Activated naive CD8-positive, alpha-beta T cell treated with anti-CD3 and anti-CD28 coated beads, Interleukin-2, amount 50 U/mL, for 16 hours (primary cell): ENCODE results near the gene C18orf32.
"Not testable (repeated sequence)": the region's sequence is repeated elsewhere in the genome, so short reads cannot be mapped to it uniquely, and the experiment has no call there.

Experiments used
- DNase-seq: peaks from one replicate; pipeline ENCODE4 v3.0.0-alpha.2; 2020; ENCODE audit warnings: low read depth, low spot score

The C18orf32 gene

DNA sequence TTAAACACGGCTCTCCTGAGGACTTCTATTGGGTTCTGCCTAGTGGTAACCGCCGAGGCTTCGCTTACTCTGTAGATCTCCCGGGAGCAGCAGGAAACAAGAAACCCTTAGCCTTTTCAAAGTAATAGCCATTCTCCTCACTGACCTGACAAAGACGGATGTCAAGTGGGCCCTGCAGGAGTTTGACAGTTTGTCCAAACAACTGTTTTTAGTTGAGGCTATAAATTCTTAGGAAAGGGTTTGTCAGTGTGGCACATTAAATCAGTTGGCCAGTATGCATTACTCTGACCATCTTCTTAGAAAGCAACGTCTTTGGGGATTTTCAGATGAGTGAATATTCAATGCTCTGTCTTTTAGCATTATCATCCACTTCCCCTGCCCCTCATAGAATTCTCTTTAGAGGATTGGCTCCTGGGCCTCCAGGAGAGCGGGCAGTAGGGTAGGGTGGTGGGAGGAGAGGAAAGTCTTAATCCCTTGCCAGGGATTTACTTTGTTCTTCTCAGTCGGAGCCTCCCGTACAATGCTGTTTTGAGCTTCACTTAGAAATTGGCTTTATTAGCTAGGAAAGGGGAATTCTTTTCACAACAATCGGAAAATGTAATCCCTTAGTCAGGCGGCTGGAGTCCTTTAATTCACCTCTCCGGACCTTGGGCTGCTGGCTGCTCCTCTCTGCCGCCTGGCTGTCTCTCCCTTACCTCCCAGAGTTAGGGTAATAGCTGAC is 13.3 kb upstream of the C18orf32 start:
- DNase-seq = no peak

DNA sequence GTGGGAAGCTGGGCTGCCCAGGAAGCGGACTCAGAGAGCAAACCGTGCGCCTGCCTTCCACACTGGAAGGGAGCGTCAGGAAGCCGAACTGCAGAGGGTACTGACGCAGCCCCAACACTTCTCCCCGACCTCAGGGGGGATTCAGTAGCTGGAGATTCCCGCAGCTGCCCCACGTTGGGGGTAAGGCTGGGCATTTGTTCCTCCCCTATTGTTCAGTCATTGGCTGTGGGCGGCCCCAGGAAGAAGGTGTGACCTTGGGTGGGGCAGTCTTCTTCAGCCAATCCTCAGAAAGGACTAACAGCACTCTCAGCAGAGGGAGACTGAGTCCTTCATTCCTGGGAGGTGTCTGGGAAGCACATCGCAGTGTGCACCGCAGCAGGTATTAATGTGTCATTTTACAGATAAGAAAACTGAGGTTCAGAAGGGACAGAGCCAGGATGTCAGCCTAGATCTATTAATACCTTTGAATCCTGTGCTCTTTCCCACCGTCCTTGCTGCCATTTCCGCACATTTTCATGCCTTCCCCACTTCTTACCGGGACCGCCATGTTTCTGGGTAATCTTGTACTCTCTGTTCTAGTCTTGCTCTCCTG is 12.1 kb upstream of the C18orf32 start:
- no peak for DNase-seq

DNA sequence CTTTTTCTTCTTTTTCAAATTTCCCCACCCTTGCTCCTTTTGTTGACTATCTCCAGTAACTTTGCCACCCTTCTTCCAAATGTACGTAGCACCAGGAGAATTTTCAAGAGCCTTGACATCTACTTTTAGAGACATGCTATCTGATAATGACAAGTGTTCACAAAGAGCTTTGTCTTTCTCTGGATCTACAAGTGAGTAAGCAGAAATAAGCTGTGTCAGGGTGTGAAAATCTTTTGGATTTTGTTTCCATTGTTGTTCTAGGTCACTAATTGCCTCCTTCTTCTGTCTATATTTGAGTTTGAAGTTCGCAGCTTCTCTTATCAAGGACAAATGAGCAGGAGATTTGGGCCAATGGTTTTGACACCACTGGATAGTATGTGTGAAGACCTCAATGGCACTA is 8.4 kb upstream of the C18orf32 start:
- no peak for DNase-seq

DNA sequence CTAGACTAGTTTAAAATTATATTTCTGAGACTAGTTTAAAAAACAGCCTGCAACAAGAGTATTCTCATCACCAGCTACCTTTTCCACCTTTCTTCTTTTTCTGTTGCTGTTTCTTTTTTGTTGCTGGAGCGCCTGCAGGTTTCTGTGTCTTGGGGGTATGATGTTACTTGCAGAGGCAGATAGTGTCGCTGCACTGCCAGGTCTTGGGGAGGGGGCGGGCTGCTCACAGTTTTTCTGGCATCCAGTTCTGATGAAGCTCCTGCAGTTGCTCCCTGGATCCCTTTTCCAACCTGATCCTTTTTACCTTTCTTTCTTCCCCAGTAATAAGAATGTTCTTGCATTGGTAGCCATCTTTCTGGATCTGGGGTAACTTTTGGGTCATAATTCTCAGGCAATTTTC is 8.0 kb upstream of the C18orf32 start:
- no peak for DNase-seq

DNA sequence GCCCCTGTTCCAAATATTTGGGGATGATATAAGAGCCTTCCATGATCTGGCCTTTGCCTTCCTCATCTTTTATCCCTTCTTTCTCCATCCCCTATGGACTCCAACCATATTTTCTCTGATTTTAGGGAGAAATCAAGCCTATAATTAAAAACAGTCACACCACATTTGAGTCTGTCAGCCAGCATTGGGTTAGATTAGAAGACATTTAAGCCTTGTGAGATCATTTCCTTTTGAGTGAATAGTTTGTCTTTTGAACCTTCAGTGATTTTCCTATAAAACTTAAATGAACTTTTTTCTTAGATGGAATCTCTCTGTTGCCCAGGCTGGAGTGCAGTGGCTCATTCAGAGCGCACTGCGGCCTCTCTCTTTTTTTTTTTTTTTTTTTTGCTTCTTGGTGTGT is 7.6 kb upstream of the C18orf32 start:
- no peak for DNase-seq

DNA sequence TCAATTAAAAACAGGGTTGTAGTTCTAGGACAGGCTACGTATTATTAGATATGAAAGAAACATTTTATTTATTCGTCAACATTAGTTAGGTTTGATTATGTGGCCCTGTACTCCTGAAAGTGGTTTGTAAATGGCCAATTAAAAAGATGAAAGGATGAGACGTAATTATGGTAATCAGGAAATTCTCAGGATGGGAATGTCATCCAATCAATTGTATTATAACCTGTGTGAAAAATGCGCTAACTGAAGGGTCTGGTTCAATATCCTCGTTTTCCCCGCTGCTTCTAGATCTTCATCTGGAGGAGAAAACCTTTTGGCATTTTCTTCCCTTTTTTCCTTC is 5.6 kb upstream of the C18orf32 start:
- DNase-seq = no peak

DNA sequence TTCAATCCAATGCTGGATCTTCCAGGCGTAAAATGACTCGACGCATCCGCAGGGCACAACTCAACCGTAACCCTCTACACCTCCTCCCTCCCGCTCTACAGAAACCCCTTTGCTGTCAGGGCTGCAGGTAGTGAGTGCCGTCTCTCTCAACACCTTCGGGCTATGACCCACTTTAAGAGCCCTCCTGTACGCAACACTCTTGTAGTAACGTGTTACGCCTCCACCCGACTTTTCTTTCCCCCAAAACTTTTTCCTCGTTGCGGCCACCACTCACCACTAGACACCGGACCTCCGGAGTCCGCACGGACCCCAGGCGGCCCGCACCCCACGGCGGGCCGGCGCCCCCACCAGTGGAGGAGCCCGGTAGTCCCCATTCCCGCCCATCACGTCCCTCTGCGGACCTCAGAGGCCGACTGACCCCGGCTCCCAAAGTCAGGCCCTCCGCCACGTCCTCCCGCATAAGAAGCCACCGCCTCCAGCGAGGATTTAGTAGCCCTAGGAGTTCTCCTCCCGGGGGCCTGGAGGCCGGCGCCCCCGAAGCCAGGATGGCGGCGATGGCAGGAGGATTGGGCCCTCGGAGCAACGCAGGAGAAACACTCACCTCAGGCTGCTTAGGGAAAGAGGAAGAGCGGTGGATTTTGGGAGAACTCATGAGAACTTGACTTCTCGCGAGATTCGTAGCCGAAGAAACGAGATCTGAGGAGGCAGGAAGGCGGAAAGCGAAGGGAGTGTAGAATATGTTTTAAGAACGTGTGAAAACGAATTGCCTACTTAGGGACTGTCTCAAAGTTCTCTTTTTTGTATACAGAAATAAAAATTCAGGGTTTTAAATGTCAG is 5.0 kb upstream of the C18orf32 start, which contains the start of gene RPL17:
Gene RPL17 (minus strand): TSS at position 609 of the 837 bp plus-strand sequence.
- DNase-seq = peak; percentile 66

DNA sequence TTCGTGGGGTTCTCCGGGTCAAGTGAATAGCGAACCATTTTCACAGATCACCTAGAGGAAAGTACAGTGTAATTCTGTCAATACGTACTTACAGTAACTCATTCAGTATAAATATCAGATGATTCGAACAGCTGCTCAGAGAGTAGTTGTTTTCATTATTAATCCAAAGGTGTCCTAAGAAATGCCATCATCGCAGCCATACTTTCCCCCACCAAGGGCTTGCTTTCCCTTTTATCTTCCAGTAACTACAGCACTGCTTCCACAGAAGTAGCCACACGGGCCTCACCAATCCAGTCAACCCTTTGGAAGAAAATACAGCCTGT is 4.5 kb upstream of the C18orf32 start:
- DNase-seq = no peak

DNA sequence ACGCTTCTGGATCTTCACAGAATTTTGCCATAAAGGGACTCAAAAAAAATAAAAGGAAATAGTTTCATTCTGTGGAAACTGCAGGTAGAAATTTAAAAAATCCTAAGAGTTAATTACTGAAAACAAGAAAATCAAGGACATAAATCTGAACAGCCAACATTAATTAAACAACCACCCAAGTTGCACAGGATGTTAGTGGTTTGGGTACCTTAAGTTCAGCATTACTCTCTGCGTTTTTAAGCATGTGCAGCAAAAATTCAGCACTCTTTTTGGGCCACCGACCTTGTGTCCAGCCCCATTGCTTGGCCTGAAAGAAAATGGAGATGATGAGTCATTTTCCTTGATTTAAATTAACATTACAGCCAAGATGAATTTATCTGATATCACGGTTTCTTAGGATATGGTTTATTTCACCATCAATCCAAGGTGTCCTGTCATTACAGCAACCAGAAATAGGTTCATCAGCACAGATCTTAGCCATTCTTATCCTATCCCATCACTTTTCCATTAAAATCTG is 3.3 kb upstream of the C18orf32 start:
- DNase-seq = no peak

DNA sequence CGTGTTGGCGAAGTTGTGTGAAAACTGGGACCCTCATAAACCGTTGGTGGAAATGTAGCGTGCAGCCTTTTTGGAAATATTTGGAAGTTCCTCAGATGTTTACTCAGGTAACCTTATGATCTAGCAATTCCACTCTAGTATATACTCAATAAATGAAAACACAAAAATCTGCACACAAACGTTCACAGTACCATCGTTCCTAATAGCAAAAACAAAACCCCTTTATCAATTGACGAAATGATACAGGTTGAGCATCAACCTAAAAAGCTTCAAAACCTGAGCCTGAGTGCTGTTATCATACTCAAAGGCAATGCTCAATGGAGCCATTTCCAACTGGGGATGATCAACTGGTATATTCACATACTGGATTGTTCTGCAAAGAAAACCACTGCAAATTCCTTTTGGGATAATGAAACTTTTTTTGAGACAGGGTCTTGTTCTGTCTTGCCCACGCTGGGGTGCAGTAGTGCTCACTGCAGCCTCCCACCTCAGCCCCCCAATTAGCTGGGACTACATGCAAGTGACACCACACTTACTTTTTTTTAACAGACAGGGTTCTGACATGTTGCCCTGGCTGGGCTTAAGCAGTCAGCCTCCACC is 777 bp upstream of the C18orf32 start:
- DNase-seq = no peak

DNA sequence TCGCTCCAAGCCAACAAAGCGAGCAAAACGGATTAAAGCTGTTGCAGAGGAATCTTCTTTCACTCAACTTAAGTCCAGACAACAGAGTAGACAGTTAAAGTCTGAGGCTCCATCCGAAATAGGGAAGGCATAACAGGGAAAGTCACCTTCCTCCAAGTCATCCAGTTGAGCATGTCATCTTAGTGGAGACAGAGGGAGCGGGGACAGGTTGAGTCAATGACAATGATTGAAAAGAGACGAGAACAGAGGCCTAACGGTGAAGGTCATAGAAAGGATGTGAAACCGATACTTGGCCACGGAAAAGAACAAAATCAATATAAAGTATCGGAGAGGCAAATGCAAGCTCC is 455 bp downstream of the C18orf32 start:
- DNase-seq = no peak

DNA sequence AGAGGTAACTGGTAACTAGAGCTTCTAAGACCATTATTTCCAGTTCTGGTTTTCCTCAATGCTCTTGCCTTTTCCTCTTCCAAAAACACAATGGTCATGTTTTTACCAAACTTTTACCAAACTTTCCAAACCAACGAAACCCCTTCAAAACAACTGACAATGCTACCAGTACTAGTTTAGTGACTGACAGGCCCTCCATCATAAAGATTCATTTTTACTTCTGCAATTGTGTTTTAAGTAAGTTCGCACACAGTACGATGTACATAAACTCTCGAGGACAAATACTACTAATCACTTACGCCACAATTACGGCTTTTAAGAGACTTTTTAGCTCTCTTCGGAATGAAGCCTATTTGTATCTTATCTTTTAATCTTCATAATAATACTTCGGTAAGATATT is 900 bp downstream of the C18orf32 start:
- DNase-seq = no peak

DNA sequence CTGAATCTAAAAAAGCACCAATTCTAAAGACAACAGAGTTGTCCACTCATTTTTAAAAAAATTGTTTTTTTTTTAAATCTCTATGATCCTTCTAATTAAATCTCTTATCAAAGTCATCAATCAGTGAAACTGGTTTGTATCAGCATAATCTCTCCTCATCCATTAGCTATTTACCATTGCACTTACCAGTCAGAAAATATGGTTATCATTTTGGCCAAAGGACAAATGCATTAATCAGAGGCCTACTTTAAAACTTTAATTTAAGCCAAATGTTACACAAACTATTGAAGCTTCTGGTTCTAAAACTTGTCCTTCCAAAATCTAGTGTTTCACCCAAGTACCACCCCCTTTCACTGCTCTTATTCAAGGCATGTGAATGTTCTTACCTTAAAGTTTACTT is 3.8 kb downstream of the C18orf32 start:
- no peak for DNase-seq

DNA sequence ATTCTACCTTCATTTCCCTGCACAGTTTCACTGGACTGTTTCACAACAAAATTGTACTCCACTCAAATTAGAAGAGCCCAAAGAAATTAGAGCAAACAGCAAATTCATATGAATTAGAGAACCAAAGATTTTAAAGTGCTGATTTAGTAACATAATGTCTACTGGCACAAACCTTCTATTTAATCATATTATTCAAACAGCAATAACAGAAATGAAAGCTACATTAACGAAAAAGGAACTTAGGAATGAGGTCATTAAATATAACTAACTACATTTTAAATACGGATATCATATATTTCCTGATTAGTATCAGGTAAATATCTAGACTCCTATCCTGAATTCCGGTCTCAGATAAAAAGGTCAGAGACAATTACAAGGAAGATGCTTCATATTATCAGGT is 5.1 kb downstream of the C18orf32 start:
- no peak for DNase-seq

DNA sequence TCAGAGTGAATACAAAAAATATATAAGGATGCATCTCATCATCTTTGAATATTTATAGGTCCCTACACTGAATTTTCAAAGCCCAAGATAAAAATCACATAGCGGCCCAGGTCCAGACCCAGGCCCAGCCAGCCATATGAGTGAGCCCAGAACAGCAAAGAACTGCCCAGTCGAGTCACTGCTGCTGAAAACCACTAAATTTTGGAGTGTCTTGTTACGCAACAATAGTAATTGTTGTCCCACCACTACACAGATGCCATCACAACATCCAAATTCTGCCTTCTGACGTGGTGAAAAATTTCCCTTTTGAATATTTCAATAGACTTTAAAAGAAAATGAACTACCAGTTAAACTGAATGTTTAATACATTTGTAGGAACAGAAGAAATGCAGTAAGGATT is 5.7 kb downstream of the C18orf32 start:
- no peak for DNase-seq

DNA sequence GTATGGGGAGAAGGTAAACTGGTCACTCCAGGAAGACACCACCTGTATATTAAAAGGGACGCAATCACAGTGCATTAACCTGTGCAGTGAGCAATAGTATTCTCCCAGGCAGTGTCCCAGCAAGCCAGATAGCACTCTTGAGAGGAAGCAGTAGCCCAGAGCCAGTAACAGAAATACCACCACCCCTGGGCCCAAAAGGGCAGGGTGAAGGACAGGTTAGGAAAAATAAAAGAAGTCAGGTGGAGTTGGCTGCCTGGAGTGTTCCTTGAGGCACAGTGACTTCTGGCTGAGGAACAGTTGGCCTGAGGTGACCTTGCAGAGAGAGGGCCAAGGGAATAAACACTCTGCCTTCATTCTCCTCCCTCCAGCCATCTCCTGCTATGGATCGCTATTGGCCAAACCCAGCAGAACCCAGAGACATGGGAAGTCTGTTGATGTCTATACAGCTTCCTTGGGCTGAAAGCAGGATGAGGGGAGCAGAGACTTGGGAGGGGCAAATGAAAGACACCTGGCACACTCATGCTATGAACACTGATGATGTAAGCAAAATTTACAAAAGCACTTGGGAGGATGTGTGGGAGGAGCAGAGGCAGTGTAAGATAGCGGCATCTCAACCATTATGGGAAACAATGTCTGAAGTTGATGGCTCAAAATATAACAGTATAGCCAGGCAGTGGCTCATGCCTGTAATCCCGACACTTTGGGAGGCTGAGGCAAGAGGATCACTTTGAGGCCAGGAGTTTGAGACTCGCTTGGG is 7.5 kb downstream of the C18orf32 start:
- DNase-seq = no peak

DNA sequence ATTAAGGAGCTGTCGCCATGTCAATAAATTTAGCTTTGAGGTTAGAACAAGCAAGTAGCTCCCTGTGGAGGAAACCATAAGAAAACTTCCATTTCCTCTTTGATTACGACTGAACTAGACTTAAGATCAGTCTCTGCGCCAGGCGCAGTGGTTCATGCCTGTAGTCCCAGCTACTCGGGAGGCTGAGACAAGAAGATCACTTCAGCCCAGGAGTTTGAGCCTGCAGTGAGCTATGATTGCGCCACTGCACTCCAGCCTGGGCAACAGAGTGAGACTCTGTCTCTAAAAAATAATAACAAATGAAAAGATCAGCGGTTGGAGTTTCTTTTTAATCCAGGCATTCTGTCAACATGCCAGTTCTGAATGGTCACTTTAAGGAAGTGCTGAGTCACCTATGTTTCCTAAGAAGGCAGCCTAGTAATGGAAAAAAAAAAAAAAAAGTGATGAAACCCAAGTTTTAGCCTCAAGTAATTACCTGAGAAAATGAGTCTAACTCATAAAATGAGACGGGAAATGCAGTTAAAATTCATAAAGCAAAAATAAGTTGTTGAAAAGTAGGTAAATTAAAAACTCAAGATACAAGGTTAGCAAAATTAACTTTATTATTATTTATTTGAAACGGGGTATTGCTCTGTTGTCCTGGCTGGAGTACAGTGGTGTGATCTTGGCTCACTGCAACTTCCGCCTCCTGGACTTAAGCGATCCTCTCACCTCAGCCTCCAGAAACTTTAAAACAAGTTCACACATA is 10.2 kb downstream of the C18orf32 start:
- no peak for DNase-seq

DNA sequence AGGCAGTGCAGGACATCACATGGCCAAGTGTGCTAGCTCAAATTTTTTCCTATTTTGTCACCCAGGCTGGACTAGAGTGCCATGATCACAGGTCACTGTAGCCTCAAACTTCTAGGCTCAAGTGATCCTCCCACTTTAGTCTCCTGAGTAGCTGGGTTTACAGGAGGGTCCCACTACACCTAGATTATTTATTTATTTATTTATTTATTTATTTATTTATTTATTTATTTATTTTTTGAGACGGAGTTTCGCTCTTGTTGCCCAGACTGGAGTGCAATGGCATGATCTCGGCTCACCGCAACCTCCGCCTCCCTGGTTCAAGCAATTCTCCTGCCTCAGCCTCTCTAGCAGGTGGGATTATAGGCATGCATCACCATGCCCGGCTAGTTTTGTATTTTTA is 12.1 kb downstream of the C18orf32 start:
- not testable (repeated sequence) for DNase-seq

DNA sequence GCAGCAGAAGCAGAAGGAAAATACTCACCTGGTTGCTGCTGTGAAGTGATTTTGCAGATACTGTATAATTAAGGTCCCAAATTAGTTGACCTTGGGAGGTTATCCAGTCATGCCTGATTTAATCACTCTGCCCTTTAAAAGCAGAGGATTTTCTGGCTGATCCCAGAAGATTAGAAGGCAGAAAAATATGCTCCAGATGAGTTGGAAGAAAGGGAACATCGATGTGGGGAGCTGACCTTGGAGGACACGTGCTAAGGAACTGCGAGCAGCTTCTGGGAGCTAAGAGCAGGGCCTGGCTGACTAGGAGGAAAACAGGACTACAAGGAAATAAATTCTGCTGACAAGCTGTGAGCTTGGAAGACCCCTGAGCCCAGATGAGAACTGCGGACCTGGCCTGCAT is 13.3 kb downstream of the C18orf32 start:
- DNase-seq = no peak

DNA sequence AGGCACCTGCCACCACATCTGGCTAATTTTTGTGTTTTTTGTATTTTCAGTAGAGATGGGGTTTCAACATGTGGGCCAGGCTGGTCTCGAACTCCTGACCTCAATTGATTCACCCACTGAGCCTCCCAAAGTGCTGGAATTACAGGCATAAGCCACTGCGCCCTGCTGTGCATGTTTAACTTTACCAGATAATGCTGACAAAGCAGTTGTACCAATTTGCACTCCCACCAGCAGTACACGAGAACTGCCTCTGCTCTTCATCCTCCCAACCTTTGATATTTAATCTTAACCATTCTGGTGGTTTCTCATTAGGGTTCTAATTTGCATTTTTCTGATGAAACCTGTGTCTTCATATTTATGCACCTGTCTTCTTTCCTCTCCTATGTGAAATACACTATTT is 14.6 kb downstream of the C18orf32 start:
- no peak for DNase-seq

DNA sequence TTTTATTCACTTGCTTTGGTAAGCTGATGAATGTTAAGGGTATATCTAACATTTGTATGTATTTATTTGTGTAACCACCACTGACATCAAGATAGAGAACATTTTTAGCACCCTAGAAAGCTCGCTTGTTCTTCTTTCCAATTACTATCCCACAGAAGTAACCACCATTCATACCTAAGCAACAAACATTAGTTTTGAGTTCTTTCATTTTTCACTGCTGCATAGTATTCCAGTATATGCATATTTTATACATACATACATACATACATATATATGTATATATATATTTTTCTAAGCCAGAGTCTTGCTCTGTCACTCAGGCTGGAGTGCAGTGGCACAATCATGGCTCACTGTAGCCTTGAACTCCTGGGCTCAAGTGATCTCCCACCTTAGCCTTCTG is 15.5 kb downstream of the C18orf32 start:
- no peak for DNase-seq
